Measurements from ENCODE around the gene OVCH1.
A peak's percentile ranks its signal among the peaks of the same experiment; 100 is the strongest.
"Not testable (repeated sequence)": the region's sequence is repeated elsewhere in the genome, so short reads cannot be mapped to it uniquely, and the experiment has no call there.

OVCH1 gene

GRCh38 chr12:29447285-29447975 is 50.1 kb downstream of the OVCH1 start:
- no peaks in the 10 kb centered on the region for H3K27me3 Mint-ChIP-seq (ENCODE audit: low read depth, poor library complexity)
- no peak for DNase-seq
- no peak overlapping the region for H3K27ac Mint-ChIP-seq
- no peaks in the 10 kb centered on the region for H3K36me3 Mint-ChIP-seq (ENCODE audit: low read depth)
- no peaks in the 10 kb centered on the region for H3K9me3 Mint-ChIP-seq
- H3K4me3 Mint-ChIP-seq: no peak overlapping the region
- no peaks in the 10 kb centered on the region for H3K4me1 Mint-ChIP-seq
- TF ChIP-seq CTCF (IDR thresholded peaks at IDR 0.05): no peak

- DNase-seq: no peak
- Mint-ChIP-seq H3K4me1 (no peaks in the 10 kb centered on the region), H3K4me3 (no peak overlapping the region), H3K27me3 (ENCODE audit: low read depth, poor library complexity) (peaks cover 4% of the 10 kb centered on the region), H3K9me3 (peaks cover 4% of the 10 kb centered on the region), H3K36me3 (ENCODE audit: low read depth) (no peaks in the 10 kb centered on the region), H3K27ac (no peak overlapping the region)
- no peak for TF ChIP-seq CTCF (IDR thresholded peaks at IDR 0.05)
These were observed 58.0 kb downstream of the OVCH1 start for GRCh38 chr12:29439506-29439905.

GRCh38 chr12:29438752-29439408 is 58.6 kb downstream of the OVCH1 start:
- no peak overlapping the region for H3K27ac Mint-ChIP-seq
- H3K9me3 Mint-ChIP-seq: peaks cover 4% of the 10 kb centered on the region
- no peak for TF ChIP-seq CTCF (IDR thresholded peaks at IDR 0.05)
- no peak overlapping the region for H3K4me3 Mint-ChIP-seq
- peaks cover 4% of the 10 kb centered on the region for H3K27me3 Mint-ChIP-seq (ENCODE audit: low read depth, poor library complexity)
- no peak for DNase-seq
- H3K4me1 Mint-ChIP-seq: no peaks in the 10 kb centered on the region
- H3K36me3 Mint-ChIP-seq (ENCODE audit: low read depth): no peaks in the 10 kb centered on the region

GRCh38 chr12:29437575-29437974 is 59.9 kb downstream of the OVCH1 start:
- Mint-ChIP-seq H3K27ac (no peak overlapping the region), H3K9me3 (peaks cover 4% of the 10 kb centered on the region), H3K4me3 (no peak overlapping the region), H3K4me1 (no peaks in the 10 kb centered on the region), H3K36me3 (ENCODE audit: low read depth) (no peaks in the 10 kb centered on the region), H3K27me3 (ENCODE audit: low read depth, poor library complexity) (peaks cover 4% of the 10 kb centered on the region)
- no peak for DNase-seq
- no peak for TF ChIP-seq CTCF (IDR thresholded peaks at IDR 0.05)

GRCh38 chr12:29436815-29437214 is 60.7 kb downstream of the OVCH1 start:
- H3K4me1 Mint-ChIP-seq; H3K27me3 Mint-ChIP-seq (ENCODE audit: low read depth, poor library complexity); H3K9me3 Mint-ChIP-seq; H3K4me3 Mint-ChIP-seq; H3K36me3 Mint-ChIP-seq (ENCODE audit: low read depth); DNase-seq: not testable (repeated sequence)
- peak overlapping the region; percentile 45 for H3K27ac Mint-ChIP-seq

- TF ChIP-seq CTCF (IDR thresholded peaks at IDR 0.05): no peak
- no peak overlapping the region for H3K4me3 Mint-ChIP-seq
- no peaks in the 10 kb centered on the region for H3K36me3 Mint-ChIP-seq (ENCODE audit: low read depth)
- peaks cover 7% of the 10 kb centered on the region for H3K27me3 Mint-ChIP-seq (ENCODE audit: low read depth, poor library complexity)
- no peaks in the 10 kb centered on the region for H3K9me3 Mint-ChIP-seq
- no peak overlapping the region for H3K27ac Mint-ChIP-seq
- H3K4me1 Mint-ChIP-seq: no peaks in the 10 kb centered on the region
- no peak for DNase-seq
These were observed 66.0 kb downstream of the OVCH1 start for GRCh38 chr12:29431513-29431912.
